HEK293 (cell line): ENCODE measurements around the gene MCFD2.

Experiments
- CTCF ChIA-PET: fragments of 350-600 bp; formaldehyde crosslinking; extraction: SDS; loops from one replicate; lab custom pipeline; 2021; ENCODE audit warnings: antibody characterized with exemption; lab: Yijun Ruan, JAX
- POLR2A ChIA-PET: fragments of 300-600 bp; formaldehyde crosslinking; extraction: SDS; loops from one replicate; lab custom pipeline; 2020; ENCODE audit warnings: antibody characterized with exemption, inconsistent platforms; lab: Yijun Ruan, JAX
- H3K27ac ChIP-seq: fragments of 200-500 bp; sonication (Bioruptor generic); 2 replicates; pipeline ENCODE4 v1.5.1; 2014; ENCODE audit warnings: low read depth, low read length, control low read depth, inconsistent platforms; ENCODE audit errors: extremely low read depth
- H3K36me3 ChIP-seq, 2 experiments: fragments of 200-500 bp in 1 of 2; sonication (Bioruptor generic) in 1 of 2; 1 replicate in 1 of 2; 2 replicates in 1 of 2; pipeline ENCODE4 v1.5.1; 2014 to 2017; ENCODE audit warnings: inconsistent platforms in 2 of 2, low read length in 2 of 2; ENCODE audit not compliant: control insufficient read depth in 2 of 2, insufficient read depth in 1 of 2
- H3K4me1 ChIP-seq: fragments of 200-500 bp; sonication (Bioruptor generic); 2 replicates; pipeline ENCODE4 v1.5.1; 2014; ENCODE audit warnings: mild to moderate bottlenecking, low read length, inconsistent platforms; ENCODE audit not compliant: control insufficient read depth, insufficient read depth
- H3K4me3 ChIP-seq: 2 replicates; pipeline ENCODE4 v1.5.1; 2011; ENCODE audit warnings: low read depth, mild to moderate bottlenecking, control low read depth, low read length, moderate library complexity
- H3K9me3 ChIP-seq: fragments of 200-500 bp; sonication (Bioruptor generic); 2 replicates; pipeline ENCODE4 v1.5.1; 2014; ENCODE audit warnings: low read depth, low read length, inconsistent platforms; ENCODE audit not compliant: control insufficient read depth, insufficient read depth
- ZNF140 ChIP-seq: fragments of 450-650 bp; formaldehyde crosslinking; IDR thresholded peaks from 2 replicates; pipeline ENCODE4 v1.5.1; 2016; ENCODE audit warnings: missing biosample characterization, missing genetic modification characterization
- ZNF23 ChIP-seq: fragments of 450-650 bp; formaldehyde crosslinking; IDR thresholded peaks from 2 replicates; pipeline ENCODE4 v1.5.1; 2016; ENCODE audit warnings: missing biosample characterization, missing genetic modification characterization, borderline replicate concordance
- ZNF366 ChIP-seq: fragments of 450-650 bp; formaldehyde crosslinking; conservative IDR thresholded peaks from 2 replicates; pipeline ENCODE4 v1.5.1; 2016; ENCODE audit warnings: missing biosample characterization, missing genetic modification characterization
- ZNF404 ChIP-seq: fragments of 450-650 bp; formaldehyde crosslinking; IDR thresholded peaks from 2 replicates; pipeline ENCODE4 v1.5.1; 2017; ENCODE audit warnings: missing biosample characterization, missing genetic modification characterization
- ZNF426 ChIP-seq: fragments of 450-650 bp; formaldehyde crosslinking; IDR thresholded peaks from 2 replicates; pipeline ENCODE4 v1.5.1; 2017; ENCODE audit warnings: missing biosample characterization, missing genetic modification characterization, mild to moderate bottlenecking, inconsistent platforms, moderate library complexity
- ZNF585B ChIP-seq: fragments of 450-650 bp; formaldehyde crosslinking; IDR thresholded peaks from 2 replicates; pipeline ENCODE4 v1.5.1; 2016; ENCODE audit warnings: missing biosample characterization, missing genetic modification characterization
- ZNF701 ChIP-seq: fragments of 450-650 bp; formaldehyde crosslinking; IDR thresholded peaks from 2 replicates; pipeline ENCODE4 v1.5.1; 2016; ENCODE audit warnings: missing biosample characterization, missing genetic modification characterization
- ZNF76 ChIP-seq: fragments of 450-650 bp; formaldehyde crosslinking; IDR thresholded peaks from 2 replicates; pipeline ENCODE4; 2016; ENCODE audit warnings: low read depth, missing biosample characterization, missing genetic modification characterization, borderline replicate concordance
- ZNF792 ChIP-seq: fragments of 450-650 bp; formaldehyde crosslinking; IDR thresholded peaks from 2 replicates; pipeline ENCODE4 v1.5.1; 2016; ENCODE audit warnings: missing biosample characterization, missing genetic modification characterization
- TF ChIP-seq, protein P1 (sequence below): fragments of 450-650 bp; formaldehyde crosslinking; IDR thresholded peaks from 2 replicates; pipeline ENCODE4 v1.5.1; 2017; ENCODE audit warnings: missing biosample characterization, missing genetic modification characterization
- TF ChIP-seq, protein P2 (sequence below): fragments of 450-650 bp; formaldehyde crosslinking; IDR thresholded peaks from 2 replicates; pipeline ENCODE4 v1.5.1; 2017; ENCODE audit warnings: missing biosample characterization, missing genetic modification characterization
- TF ChIP-seq, protein P3 (sequence below): fragments of 450-650 bp; formaldehyde crosslinking; IDR thresholded peaks from 2 replicates; pipeline ENCODE4 v1.5.1; 2016; ENCODE audit warnings: missing biosample characterization, missing genetic modification characterization
- TF ChIP-seq, protein P4 (sequence below): fragments of 450-650 bp; formaldehyde crosslinking; IDR thresholded peaks from 2 replicates; pipeline ENCODE4 v1.5.1; 2016; ENCODE audit warnings: missing biosample characterization, missing genetic modification characterization, borderline replicate concordance

The MCFD2 gene

DNA sequence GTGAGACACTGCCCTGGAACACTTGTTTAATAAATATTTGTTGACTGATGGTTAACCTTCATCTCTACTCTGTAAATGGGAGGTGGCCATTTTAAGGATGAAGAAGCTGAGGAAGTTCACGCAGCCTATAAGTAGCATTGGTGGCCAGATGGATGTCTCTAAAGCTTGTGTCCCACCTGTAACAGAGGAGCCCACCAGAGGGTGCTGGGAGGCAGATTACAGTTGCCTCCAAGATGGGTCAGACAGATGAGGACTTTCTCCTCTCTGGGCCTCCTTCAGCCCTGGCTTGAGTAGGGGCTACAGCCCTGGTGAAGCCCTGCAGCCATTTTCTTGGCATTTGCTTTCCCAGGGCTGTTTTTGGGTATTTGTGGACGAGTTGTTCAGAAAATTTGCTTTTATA is 45.0 kb upstream of the MCFD2 start:
- POLR2A ChIA-PET: no interaction called here

DNA sequence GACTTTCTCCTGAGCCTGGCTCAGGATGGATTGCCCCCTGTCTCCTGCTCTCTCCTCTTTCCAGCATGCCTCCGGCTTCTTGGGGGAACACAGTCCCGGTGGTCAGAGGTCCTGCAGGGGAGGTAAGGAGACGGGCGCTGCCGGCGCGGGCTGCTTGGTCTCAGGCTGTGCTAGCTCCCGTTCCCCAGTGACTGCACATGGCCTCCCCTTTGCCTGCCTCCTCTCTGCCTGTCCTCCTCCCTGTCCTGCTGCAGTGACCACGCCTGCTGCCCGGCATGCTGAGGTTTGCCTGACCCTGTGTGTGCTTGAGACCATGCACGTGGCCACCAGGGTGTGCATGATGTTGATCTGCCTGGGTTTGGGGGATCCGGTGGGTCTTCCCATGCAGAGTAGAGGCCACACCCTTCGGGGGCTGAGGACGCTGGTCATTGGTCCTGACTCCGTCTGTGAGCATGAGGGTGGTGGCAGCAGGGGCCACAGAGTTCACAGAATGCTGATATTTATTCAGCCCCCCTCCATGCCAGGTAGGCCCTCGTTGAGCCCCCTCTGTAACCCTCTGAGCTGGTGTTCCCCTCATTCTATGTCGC is 42.9 kb upstream of the MCFD2 start:
- H3K4me1 ChIP-seq: no peaks in the 10 kb centered on the region
- TF ChIP-seq ZNF792: no peak
- H3K9me3 ChIP-seq: no peaks in the 10 kb centered on the region
- ChIA-PET CTCF (no interaction called here), POLR2A (no interaction called here)
- H3K36me3 ChIP-seq: peaks cover 0 to 51% of the 10 kb centered on the region in 2 experiments; a peak in 1 of 3 replicates
- H3K4me3 ChIP-seq: no peak overlapping the region
- H3K27ac ChIP-seq: no peak overlapping the region

More for the DNA sequence above, 45.0 kb upstream of the MCFD2 start:
- CTCF ChIA-PET: interaction anchor here (1.4 kb wide), 1 partner anchor 363 kb away, joined by 4 read pairs; no protein-coding TSS in a partner anchor
- Histone ChIP-seq H3K4me3 (no peak overlapping the region), H3K9me3 (no peaks in the 10 kb centered on the region), H3K36me3 (peaks cover 0 to 45% of the 10 kb centered on the region in 2 experiments; a peak in 1 of 3 replicates), H3K4me1 (no peaks in the 10 kb centered on the region), H3K27ac (no peak overlapping the region)
- no peak for TF ChIP-seq ZNF701
- TF ChIP-seq, protein P1, sequence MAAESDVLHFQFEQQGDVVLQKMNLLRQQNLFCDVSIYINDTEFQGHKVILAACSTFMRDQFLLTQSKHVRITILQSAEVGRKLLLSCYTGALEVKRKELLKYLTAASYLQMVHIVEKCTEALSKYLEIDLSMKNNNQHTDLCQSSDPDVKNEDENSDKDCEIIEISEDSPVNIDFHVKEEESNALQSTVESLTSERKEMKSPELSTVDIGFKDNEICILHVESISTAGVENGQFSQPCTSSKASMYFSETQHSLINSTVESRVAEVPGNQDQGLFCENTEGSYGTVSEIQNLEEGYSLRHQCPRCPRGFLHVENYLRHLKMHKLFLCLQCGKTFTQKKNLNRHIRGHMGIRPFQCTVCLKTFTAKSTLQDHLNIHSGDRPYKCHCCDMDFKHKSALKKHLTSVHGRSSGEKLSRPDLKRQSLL: no peak

DNA sequence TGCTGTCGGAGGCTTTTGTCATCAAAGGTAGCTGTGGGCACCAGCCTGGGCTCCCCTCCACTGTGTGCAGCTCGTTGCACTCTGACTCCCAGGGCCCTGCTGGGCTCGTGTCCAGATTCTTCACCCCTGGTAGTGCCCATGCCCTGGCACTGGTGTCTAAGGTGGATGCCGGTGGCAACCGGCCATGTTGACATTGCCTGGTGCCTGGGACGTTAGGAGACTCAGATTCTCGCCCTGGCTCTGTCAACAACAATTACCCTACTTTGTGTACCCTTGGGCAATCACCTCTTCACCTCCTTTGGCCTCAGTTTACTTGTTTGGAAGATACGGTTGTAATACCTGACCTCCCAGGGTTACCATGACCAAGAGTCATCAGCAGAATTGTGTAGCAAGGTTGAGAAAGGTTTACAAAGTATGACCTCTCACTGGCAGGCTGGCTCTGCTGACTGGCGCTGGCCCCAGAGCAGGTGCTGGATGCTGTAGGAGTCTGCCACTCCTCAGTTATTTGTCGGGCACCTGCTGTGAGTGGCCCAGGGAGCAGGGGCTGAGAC is 41.5 kb upstream of the MCFD2 start:
- H3K36me3 ChIP-seq: peaks cover 4 to 59% of the 10 kb centered on the region in 2 experiments; a peak in 2 of 3 replicates
- H3K27ac ChIP-seq: no peak overlapping the region
- CTCF ChIA-PET: interaction anchor here (0.6 kb wide), 1 partner anchor 98 kb away, joined by 3 read pairs; no protein-coding TSS in a partner anchor
- no peak overlapping the region for H3K4me3 ChIP-seq
- no peaks in the 10 kb centered on the region for H3K4me1 ChIP-seq
- H3K9me3 ChIP-seq: no peaks in the 10 kb centered on the region
- POLR2A ChIA-PET: no interaction called here
- TF ChIP-seq, protein P2, sequence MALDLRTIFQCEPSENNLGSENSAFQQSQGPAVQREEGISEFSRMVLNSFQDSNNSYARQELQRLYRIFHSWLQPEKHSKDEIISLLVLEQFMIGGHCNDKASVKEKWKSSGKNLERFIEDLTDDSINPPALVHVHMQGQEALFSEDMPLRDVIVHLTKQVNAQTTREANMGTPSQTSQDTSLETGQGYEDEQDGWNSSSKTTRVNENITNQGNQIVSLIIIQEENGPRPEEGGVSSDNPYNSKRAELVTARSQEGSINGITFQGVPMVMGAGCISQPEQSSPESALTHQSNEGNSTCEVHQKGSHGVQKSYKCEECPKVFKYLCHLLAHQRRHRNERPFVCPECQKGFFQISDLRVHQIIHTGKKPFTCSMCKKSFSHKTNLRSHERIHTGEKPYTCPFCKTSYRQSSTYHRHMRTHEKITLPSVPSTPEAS (tag by site-specific recombination): no peak
- TF ChIP-seq ZNF366 (tag by site-specific recombination) (no peak), ZNF585B (no peak), ZNF140 (no peak), ZNF426 (tag by site-specific recombination) (no peak), ZNF23 (no peak)
- TF ChIP-seq, protein P3, sequence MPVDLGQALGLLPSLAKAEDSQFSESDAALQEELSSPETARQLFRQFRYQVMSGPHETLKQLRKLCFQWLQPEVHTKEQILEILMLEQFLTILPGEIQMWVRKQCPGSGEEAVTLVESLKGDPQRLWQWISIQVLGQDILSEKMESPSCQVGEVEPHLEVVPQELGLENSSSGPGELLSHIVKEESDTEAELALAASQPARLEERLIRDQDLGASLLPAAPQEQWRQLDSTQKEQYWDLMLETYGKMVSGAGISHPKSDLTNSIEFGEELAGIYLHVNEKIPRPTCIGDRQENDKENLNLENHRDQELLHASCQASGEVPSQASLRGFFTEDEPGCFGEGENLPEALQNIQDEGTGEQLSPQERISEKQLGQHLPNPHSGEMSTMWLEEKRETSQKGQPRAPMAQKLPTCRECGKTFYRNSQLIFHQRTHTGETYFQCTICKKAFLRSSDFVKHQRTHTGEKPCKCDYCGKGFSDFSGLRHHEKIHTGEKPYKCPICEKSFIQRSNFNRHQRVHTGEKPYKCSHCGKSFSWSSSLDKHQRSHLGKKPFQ (tag by site-specific recombination): no peak

DNA sequence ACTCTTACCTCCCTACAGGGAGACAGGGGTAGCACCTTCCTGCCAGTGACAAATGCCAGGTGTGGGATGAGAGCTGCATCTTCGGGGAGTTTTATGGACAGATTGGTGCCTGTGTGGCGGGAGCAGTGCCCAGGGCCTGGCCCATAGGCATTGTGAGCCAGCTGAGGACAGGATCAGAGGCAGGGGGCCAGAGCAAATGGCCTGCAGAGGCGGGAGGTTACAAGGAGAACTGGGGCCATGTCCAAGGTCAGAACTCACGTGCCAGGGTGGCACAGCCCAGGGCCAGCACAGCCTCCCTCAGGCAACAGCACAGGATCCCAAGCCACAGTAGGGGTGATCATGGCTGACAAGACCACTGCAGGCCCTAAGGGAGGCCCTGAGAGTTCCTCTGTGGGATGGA is 40.2 kb upstream of the MCFD2 start:
- Histone ChIP-seq H3K4me1 (no peaks in the 10 kb centered on the region), H3K27ac (no peak overlapping the region), H3K9me3 (no peaks in the 10 kb centered on the region), H3K36me3 (peaks cover 4 to 69% of the 10 kb centered on the region in 2 experiments; a peak in 2 of 3 replicates), H3K4me3 (no peak overlapping the region)
- POLR2A ChIA-PET: no interaction called here
- no peak for TF ChIP-seq ZNF76 (tag by site-specific recombination)
- TF ChIP-seq ZNF404 (tag by site-specific recombination): no peak
- TF ChIP-seq, protein P4, sequence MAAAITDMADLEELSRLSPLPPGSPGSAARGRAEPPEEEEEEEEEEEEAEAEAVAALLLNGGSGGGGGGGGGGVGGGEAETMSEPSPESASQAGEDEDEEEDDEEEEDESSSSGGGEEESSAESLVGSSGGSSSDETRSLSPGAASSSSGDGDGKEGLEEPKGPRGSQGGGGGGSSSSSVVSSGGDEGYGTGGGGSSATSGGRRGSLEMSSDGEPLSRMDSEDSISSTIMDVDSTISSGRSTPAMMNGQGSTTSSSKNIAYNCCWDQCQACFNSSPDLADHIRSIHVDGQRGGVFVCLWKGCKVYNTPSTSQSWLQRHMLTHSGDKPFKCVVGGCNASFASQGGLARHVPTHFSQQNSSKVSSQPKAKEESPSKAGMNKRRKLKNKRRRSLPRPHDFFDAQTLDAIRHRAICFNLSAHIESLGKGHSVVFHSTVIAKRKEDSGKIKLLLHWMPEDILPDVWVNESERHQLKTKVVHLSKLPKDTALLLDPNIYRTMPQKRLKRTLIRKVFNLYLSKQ (tag by site-specific recombination): no peak
- CTCF ChIA-PET: interaction anchor here (0.6 kb wide), 1 partner anchor 369 kb away, joined by 5 read pairs; no protein-coding TSS in a partner anchor
